Mesodermal cell (in vitro differentiated cells): ENCODE results near the gene LDHAL6B.

Experiments
- H3K27ac ChIP-seq: 2 replicates; pipeline ENCODE4 v1.7.0; 2013; ENCODE audit warnings: mild to moderate bottlenecking, low read depth, low read length, moderate library complexity; ENCODE audit not compliant: severe bottlenecking
- H3K36me3 ChIP-seq: 2 replicates; pipeline ENCODE4 v1.7.1; 2013; ENCODE audit warnings: mild to moderate bottlenecking, low read length, moderate library complexity; ENCODE audit not compliant: control insufficient read depth, insufficient read depth
- H3K4me1 ChIP-seq: one replicate; pipeline ENCODE4 v1.7.1; 2013; ENCODE audit warnings: mild to moderate bottlenecking, low read length; ENCODE audit not compliant: insufficient read depth, control insufficient read depth, poor library complexity, severe bottlenecking
- H3K4me3 ChIP-seq: 2 replicates; pipeline ENCODE4 v1.7.0; 2013; ENCODE audit warnings: low read length, control low read depth, mild to moderate bottlenecking; ENCODE audit not compliant: insufficient read depth, poor library complexity, severe bottlenecking; ENCODE audit errors: extremely low read depth
- H3K9me3 ChIP-seq: 2 replicates; pipeline ENCODE4 v1.7.1; 2013; ENCODE audit warnings: mild to moderate bottlenecking, low read length, moderate library complexity; ENCODE audit not compliant: control insufficient read depth
- WGBS, 2 experiments: methylation state at CpG; one replicate each; pipeline ENCODE4 v1.1.5; 2013; ENCODE audit warnings: missing lambda C conversion rate in 2 of 2; ENCODE audit not compliant: insufficient coverage in 2 of 2; 5-methylcytosine and 5-hydroxymethylcytosine counted together

LDHAL6B gene

DNA sequence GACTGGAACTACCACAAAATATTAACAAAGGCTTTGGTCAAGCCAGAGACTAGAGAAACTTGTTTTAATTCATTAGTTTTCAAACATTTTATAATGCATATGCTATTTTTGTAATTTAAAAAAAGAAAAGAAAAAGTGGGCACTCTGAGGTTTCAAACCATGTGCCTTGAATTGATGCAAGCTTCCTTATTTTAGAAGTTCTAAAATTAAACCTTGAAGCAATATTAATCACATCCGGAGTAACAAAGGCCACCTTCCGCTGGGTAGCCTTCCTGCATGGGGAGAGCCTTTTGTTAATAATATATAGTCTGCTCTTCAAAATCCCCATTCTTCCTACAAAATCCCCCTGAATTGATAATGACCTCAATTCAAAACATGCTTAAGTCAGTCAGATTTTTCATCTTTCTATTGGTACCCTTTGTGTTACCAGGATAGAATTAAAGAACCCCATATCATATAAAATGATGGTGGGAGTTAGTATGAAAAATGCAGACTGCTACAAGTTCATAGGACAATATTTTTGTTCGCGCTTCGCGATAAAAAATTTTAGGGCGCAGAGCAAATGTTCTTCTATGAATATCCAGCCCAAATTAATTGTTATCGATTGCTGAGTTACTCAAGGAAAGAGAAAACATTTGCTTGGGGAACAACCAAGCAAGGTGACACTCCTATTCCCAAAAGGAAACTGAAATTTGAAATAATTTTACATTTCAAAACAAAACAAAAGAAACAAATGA, 30.6 kb downstream of the LDHAL6B start:
- H3K27ac ChIP-seq: no peak overlapping the region
- no peaks in the 10 kb centered on the region for H3K36me3 ChIP-seq
- H3K4me3 ChIP-seq: no peak overlapping the region
- H3K4me1 ChIP-seq: peaks cover 8% of the 10 kb centered on the region
- H3K9me3 ChIP-seq: no peaks in the 10 kb centered on the region
- 96 to 100% methylated on average over 3 to 6 of the region's 8 CpGs for WGBS, 2 experiments

GRCh38 chr15:59237924-59238331, 31.3 kb downstream of the LDHAL6B start:
- Histone ChIP-seq H3K27ac (no peak overlapping the region), H3K9me3 (no peaks in the 10 kb centered on the region), H3K4me3 (no peak overlapping the region), H3K36me3 (no peaks in the 10 kb centered on the region), H3K4me1 (peaks cover 2% of the 10 kb centered on the region)
- 82 to 86% methylated on average over 2 to 3 of the region's 5 CpGs for WGBS, 2 experiments

DNA sequence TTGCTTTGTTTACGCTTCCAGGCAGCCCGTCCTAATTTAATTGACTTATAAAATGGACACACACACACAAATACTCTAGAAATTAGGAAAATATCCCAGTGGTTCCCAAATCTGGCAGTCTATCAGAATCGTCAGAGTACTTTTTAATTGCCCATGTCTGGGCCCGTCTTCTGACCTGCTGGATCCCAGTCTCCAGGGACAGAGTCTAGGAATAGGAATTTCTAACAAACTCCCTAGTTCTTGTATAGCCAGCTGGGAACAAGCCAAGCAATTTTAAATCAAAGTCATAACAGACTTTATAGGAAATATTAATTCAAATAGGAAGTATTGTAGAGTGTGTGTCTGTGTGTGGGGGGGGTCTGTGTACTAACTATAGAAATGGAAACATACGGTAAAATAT, 33.4 kb downstream of the LDHAL6B start:
- Histone ChIP-seq H3K9me3 (no peaks in the 10 kb centered on the region), H3K27ac (no peak overlapping the region), H3K4me1 (no peaks in the 10 kb centered on the region), H3K36me3 (no peaks in the 10 kb centered on the region), H3K4me3 (no peak overlapping the region)
- WGBS, 2 experiments: 91 to 93% methylated on average over 4 of the region's 5 CpGs

DNA sequence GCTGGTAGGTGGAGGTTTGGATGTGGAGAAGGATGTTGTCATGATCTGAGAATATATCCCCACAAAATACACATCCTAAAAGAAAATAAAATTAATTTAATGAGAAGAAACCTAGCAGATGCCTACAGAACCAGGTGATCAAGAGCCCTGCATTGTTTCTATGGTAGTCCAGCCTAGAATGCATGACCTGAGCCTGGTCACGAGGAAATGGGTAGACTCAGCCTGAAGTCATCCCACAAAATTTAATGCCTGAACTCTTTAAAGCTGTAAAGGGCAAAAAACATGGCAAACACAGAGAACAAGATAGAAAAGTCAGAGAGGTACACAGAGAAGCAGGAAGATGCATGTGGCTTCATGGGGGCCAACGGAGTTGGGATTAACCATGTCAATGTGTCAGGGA, 36.0 kb downstream of the LDHAL6B start:
- H3K36me3 ChIP-seq: no peaks in the 10 kb centered on the region
- no peaks in the 10 kb centered on the region for H3K9me3 ChIP-seq
- H3K27ac ChIP-seq: no peak overlapping the region
- WGBS, 2 experiments: 94% methylated on average over 2 of the region's 2 CpGs; no CpG with 5 or more reads in 1 of the 2 experiments
- H3K4me1 ChIP-seq: no peaks in the 10 kb centered on the region
- H3K4me3 ChIP-seq: no peak overlapping the region

DNA sequence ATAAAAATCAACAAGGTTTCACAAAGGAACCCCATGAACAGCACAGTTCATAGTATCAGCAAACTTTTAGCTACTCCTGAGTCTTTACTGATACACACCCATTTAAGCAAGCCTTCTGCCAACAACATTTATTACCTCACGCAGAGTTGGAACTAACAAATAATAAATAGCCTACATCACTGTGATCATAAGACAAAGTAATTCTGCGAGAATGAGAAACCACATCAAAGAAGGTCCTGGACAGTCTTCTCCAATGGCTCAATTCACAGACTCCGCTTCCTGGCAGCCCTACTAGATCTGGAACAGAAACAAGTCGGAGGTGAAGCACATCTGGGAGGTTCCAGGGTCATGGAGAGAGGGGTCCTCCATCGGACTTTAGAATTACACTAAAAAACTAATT, 37.0 kb downstream of the LDHAL6B start:
- H3K36me3 ChIP-seq: no peaks in the 10 kb centered on the region
- H3K9me3 ChIP-seq: no peaks in the 10 kb centered on the region
- no peak overlapping the region for H3K27ac ChIP-seq
- H3K4me1 ChIP-seq: no peaks in the 10 kb centered on the region
- WGBS, 2 experiments: 83 to 100% methylated on average over 2 to 3 of the region's 5 CpGs
- H3K4me3 ChIP-seq: no peak overlapping the region

- whole genome bisulfite sequencing, 2 experiments: 90 to 100% methylated on average over 2 of the region's 3 CpGs
- H3K36me3 ChIP-seq: no peaks in the 10 kb centered on the region
- H3K9me3 ChIP-seq: no peaks in the 10 kb centered on the region
- no peak overlapping the region for H3K27ac ChIP-seq
- H3K4me3 ChIP-seq: no peak overlapping the region
- H3K4me1 ChIP-seq: no peaks in the 10 kb centered on the region
These were observed 37.7 kb downstream of the LDHAL6B start for GRCh38 chr15:59244337-59244736.

- no peaks in the 10 kb centered on the region for H3K36me3 ChIP-seq
- H3K9me3 ChIP-seq: no peaks in the 10 kb centered on the region
- 80% methylated on average over 1 of the region's 2 CpGs; no CpG with 5 or more reads in 1 of the 2 experiments for WGBS, 2 experiments
- no peak overlapping the region for H3K4me3 ChIP-seq
- no peaks in the 10 kb centered on the region for H3K4me1 ChIP-seq
- no peak overlapping the region for H3K27ac ChIP-seq
These were observed 38.9 kb downstream of the LDHAL6B start for GRCh38 chr15:59245559-59245958.

GRCh38 chr15:59247364-59247763, 40.7 kb downstream of the LDHAL6B start:
- Histone ChIP-seq H3K27ac (no peak overlapping the region), H3K9me3 (no peaks in the 10 kb centered on the region), H3K4me3 (no peak overlapping the region), H3K36me3 (no peaks in the 10 kb centered on the region), H3K4me1 (no peaks in the 10 kb centered on the region)
- WGBS, 2 experiments: 5 to 8% methylated on average over 2 of the region's 2 CpGs

DNA sequence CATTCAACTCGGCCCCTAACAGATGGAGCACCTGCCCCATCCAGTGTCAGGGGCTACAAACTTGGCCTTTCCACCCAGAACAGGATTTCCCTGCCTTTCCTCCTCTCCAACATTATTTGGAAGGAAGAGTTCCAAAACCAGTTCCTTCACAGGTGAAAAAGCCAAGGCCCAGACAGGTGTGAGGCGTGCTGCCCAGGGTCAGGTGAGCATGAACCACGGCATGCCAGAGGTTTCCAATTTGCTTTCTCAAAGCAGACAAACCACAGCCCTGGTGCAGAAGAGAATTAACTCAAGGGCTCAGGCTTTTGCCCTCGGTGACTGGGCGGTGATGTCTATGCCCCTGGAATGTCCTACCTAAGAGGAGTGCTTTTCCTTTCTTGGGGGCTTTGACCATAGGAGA, 43.2 kb downstream of the LDHAL6B start:
- Histone ChIP-seq H3K9me3 (no peaks in the 10 kb centered on the region), H3K4me3 (no peak overlapping the region), H3K36me3 (no peaks in the 10 kb centered on the region), H3K4me1 (no peaks in the 10 kb centered on the region), H3K27ac (no peak overlapping the region)
- 89% methylated on average over 3 to 5 of the region's 5 CpGs for WGBS, 2 experiments

DNA sequence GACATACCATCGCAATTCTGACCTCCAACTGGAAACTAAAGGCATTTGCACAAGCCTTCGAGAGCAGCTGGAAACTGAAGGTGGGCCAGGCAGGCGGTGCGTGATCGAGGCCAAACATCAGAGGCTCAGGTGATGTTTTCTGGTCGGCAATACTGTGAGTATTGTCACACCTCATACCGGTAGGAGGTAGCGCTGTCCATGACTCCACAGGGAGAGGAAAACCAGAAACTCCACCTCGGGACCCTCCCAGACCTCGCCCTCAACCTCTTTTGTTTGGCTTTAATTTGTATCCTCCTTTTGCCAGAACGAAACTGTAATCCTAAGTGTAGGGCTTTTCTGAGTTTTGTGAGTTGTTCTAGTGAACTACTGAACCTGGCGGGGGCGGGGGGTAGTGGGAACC, 43.6 kb downstream of the LDHAL6B start:
- WGBS, 2 experiments: 90 to 92% methylated on average over 10 to 13 of the region's 13 CpGs
- no peak overlapping the region for H3K4me3 ChIP-seq
- no peaks in the 10 kb centered on the region for H3K36me3 ChIP-seq
- no peaks in the 10 kb centered on the region for H3K9me3 ChIP-seq
- no peaks in the 10 kb centered on the region for H3K4me1 ChIP-seq
- no peak overlapping the region for H3K27ac ChIP-seq

- no peak overlapping the region for H3K27ac ChIP-seq
- H3K9me3 ChIP-seq: no peaks in the 10 kb centered on the region
- 94 to 96% methylated on average over 4 to 5 of the region's 7 CpGs for WGBS, 2 experiments
- no peaks in the 10 kb centered on the region for H3K36me3 ChIP-seq
- H3K4me1 ChIP-seq: no peaks in the 10 kb centered on the region
- H3K4me3 ChIP-seq: no peak overlapping the region
These were observed 44.6 kb downstream of the LDHAL6B start for GRCh38 chr15:59251001-59251845.
